Fibroblast of mammary gland (primary cell): ENCODE results near the gene TUT4.
"Not testable (repeated sequence)": the region's sequence is repeated elsewhere in the genome, so short reads cannot be mapped to it uniquely, and the experiment has no call there.

Experiments used
- DNase-seq: peaks from one replicate; pipeline ENCODE4 v3.0.0-alpha.2; 2010; ENCODE audit warnings: low read depth
- H3K4me3 ChIP-seq: 2 replicates; pipeline ENCODE4 v1.5.1; 2011; ENCODE audit warnings: low read depth, mild to moderate bottlenecking, low read length, moderate library complexity; ENCODE audit not compliant: control insufficient read depth
- TF ChIP-seq, protein P1 (sequence below): conservative IDR thresholded peaks from 2 replicates; pipeline ENCODE4 v1.5.1; 2011; ENCODE audit warnings: low read depth, low read length, inconsistent platforms; ENCODE audit not compliant: control insufficient read depth, insufficient read depth

Gene TUT4

DNA sequence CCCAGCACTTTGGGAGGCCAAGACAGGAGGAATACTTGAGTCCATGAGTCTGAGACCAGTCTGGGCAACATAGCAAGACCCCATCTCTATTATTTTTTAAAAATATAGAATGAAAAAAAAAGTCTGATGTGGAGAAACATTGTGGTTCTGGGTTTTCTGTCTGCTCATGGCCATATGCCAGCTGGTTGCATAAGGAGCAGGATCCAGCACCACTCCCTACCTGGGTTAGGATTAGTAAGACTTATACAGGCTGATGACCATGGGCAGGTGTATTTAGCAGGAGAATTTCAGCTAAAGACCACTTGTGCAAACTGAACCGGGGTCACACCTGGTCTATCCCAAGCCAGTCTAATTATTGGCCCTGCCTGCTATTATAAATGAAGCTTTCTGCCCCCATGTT lies 32.6 kb upstream of the TUT4 start:
- DNase-seq = no peak
- no peak overlapping the region for H3K4me3 ChIP-seq
- TF ChIP-seq, protein P1, sequence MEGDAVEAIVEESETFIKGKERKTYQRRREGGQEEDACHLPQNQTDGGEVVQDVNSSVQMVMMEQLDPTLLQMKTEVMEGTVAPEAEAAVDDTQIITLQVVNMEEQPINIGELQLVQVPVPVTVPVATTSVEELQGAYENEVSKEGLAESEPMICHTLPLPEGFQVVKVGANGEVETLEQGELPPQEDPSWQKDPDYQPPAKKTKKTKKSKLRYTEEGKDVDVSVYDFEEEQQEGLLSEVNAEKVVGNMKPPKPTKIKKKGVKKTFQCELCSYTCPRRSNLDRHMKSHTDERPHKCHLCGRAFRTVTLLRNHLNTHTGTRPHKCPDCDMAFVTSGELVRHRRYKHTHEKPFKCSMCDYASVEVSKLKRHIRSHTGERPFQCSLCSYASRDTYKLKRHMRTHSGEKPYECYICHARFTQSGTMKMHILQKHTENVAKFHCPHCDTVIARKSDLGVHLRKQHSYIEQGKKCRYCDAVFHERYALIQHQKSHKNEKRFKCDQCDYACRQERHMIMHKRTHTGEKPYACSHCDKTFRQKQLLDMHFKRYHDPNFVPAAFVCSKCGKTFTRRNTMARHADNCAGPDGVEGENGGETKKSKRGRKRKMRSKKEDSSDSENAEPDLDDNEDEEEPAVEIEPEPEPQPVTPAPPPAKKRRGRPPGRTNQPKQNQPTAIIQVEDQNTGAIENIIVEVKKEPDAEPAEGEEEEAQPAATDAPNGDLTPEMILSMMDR = no peak

DNA sequence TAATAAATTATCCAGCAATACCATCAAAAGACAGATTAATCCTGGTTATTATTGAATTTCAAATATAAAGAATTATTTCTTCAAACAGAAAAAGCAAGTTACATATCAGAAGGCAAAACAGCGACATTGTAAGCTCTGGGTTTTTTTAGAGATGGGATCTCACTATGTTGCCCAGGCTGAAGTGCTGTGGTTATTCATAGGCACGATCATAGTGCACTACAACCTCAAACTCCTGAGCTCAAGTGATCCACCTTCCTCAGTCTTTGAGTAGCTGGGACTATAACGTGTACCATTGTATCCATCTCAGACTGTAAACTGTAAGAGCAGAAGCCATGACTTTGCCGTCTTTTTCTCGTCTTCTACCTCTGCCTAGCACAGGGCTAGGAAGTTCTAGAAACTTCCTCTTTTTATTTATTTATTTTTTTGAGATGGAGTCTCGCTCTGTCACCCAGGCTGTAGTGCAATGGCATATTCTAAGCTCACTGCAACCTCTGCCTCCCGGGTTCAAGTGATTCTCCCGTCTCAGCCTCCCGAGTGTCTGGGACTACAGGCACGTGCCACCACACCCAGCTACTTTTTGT lies 29.3 kb upstream of the TUT4 start:
- no peak for DNase-seq
- H3K4me3 ChIP-seq = no peak overlapping the region
- TF ChIP-seq, protein P1 = no peak

DNA sequence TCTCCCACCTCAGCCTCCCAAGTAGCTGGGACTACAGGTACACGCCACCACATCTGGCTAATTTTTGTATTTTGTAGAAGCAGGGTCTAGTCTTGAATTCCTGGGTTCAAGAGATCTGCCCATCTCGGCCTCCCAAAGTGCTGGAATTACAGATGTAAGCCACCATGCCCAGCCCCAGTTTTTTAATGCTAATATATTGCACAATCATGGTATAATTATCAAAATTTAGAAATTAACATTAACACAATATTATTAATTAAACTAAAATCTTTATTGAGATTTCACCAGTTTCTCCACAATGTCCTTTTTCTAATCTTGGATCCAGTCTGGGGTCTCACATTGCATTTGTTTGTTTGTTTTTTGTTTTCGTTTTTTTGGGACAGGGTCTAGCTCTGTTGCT lies 27.4 kb upstream of the TUT4 start:
- H3K4me3 ChIP-seq = no peak overlapping the region
- DNase-seq = no peak
- TF ChIP-seq, protein P1 = no peak

DNA sequence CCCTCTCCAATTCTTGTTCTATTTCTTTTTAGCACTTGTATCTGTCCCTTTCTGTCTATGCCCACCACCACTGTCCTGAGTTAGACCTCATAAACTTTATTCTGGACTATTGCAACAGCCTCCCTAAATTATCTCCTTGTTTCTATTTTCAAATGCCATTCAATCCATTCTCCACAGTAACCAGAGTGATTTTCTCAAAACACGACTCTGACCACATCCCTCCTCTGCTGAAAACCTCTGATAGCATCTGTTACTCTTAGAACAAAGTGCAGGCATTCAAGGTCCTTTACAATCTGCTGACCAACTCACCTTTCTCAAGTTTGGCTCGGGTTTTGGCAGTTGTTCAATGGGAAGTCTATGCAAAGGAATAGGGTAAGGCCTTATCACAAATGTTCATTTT lies 26.5 kb upstream of the TUT4 start:
- TF ChIP-seq, protein P1 = no peak
- no peak for DNase-seq
- H3K4me3 ChIP-seq = no peak overlapping the region

DNA sequence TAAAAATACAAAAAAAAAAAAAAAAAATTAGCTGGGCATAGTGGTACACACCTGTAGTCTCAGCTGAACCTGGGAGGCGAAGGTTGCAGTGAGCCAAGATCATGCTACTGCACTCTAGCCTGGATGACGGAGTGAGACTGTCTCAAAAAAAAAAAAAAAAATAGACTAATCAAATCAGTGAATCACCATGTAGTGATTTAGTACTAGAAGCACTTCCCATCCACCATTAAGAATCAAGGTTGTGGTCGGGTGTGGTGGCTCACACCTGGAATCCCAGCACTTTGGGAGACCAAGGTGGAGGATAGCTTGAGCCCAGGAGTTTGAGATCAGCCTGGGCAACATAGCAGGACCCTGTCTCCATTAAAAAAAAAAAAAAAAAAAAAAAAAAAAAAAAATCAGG lies 25.2 kb upstream of the TUT4 start:
- H3K4me3 ChIP-seq, DNase-seq: not testable (repeated sequence)

DNA sequence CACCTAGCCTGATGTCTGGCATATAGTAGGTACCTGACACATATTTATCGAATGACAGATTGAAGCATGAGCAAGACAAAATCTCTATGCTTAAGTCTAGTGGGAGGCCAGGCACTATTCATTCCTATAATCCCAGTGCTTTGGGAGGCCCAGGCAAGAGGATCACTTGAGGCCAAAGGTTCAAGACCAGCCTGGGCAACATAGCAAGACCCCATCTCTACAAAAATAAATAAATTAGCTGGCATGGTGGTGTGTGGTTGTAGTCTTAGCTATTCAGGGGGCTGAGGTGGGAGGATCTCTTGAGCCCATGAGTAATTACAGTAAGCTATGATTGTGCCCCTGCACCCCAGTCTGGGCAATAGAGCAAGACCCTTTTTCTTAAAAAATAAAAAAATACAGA lies 23.2 kb upstream of the TUT4 start:
- no peak overlapping the region for H3K4me3 ChIP-seq
- no peak for DNase-seq
- TF ChIP-seq, protein P1 = no peak

DNA sequence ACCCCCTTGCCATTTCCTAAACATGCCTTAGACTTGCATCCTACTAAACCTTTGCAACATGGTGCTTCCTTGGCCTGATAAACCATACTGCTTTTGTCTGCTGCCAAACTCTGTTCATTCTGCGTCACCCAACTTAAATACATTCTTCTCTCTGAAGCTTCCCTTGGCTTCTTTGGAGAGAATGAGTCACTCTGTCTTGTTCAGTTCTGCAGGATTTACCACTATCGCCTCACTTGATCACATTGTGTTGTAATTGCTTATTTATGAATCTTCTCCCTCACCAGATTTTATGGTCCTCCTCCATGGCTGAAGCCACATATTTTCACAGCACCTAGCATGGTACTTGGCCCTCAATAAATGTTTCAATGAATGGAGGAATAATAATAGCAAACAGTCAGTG lies 21.7 kb upstream of the TUT4 start:
- TF ChIP-seq, protein P1 = no peak
- H3K4me3 ChIP-seq = no peak overlapping the region
- peak; percentile 97 for DNase-seq

DNA sequence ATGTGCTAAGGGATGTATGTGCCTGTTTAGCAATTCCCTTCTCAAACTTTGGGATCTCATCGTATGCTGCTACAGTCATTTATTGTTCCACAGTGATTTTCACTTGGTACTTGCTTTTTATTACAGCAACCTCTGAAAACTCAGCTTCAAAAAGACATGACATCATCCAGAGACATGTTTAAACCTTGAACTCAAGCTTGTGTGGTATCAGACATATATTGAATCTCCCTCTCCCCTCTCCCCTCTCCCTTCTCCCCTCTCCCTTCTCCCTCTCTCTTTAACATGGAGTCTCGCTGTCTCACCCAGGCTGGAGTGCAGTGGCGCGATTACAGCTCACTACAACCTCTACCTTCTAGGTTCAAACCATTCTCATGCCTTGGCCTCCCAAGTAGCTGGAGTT lies 19.5 kb upstream of the TUT4 start:
- TF ChIP-seq, protein P1 = no peak

More for the DNA sequence above, 19.5 kb upstream of the TUT4 start:
- DNase-seq = no peak
- H3K4me3 ChIP-seq = no peak overlapping the region
